ENCODE measurements around the gene ANKS1B.

GRCh38 chr12:99131751-99132199 is 853.0 kb downstream of the ANKS1B start:
- no peak for TF ChIP-seq CTCF (conservative IDR thresholded peaks at IDR 0.05; ENCODE audit: low read length)
- TF ChIP-seq EZH2phosphoT487 (IDR thresholded peaks at IDR 0.05; ENCODE audit: borderline replicate concordance) = no peak
